Endothelial cell of umbilical vein (primary cell): ENCODE results near the gene XIAP.

Experiments used
- CTCF ChIP-seq, 2 donors: IDR thresholded peaks; 1 replicate in 1 of 2; 2 replicates in 1 of 2; pipeline ENCODE4 v1.5.1; 2011; ENCODE audit warnings: low read length in 2 of 2, mild to moderate bottlenecking in 2 of 2, moderate library complexity in 2 of 2, control low read depth in 1 of 2, inconsistent platforms in 1 of 2, low read depth in 1 of 2; ENCODE audit not compliant: insufficient read depth in 1 of 2; ENCODE audit errors: extremely low read depth in 1 of 2
- EZH2 ChIP-seq: IDR thresholded peaks from 2 replicates; pipeline ENCODE4 v1.6.1; 2012; ENCODE audit warnings: borderline replicate concordance, low read depth, mild to moderate bottlenecking, moderate library complexity, low read length, inconsistent platforms; ENCODE audit not compliant: severe bottlenecking
- FOS ChIP-seq: IDR thresholded peaks from 2 replicates; pipeline ENCODE4 v1.6.1; 2011; ENCODE audit warnings: mild to moderate bottlenecking, low read length, moderate library complexity, borderline replicate concordance; ENCODE audit not compliant: insufficient read depth
- GATA2 ChIP-seq: IDR thresholded peaks from 2 replicates; pipeline ENCODE4 v1.7.0; 2011; ENCODE audit warnings: low read depth, mild to moderate bottlenecking, moderate library complexity, mixed read lengths, low read length; ENCODE audit not compliant: insufficient read length, insufficient read depth
- JUN ChIP-seq: IDR thresholded peaks from 2 replicates; pipeline ENCODE4 v1.6.1; 2011; ENCODE audit warnings: borderline replicate concordance, low read depth; ENCODE audit not compliant: insufficient read length, insufficient read depth
- MYC ChIP-seq: IDR thresholded peaks from one replicate; pipeline ENCODE4 v1.6.1; 2011; ENCODE audit warnings: mild to moderate bottlenecking, low read depth, low read length
- POLR2A ChIP-seq: IDR thresholded peaks from 2 replicates; pipeline ENCODE4 v1.6.1; 2012; ENCODE audit warnings: low read depth, mild to moderate bottlenecking, control low read depth, low read length
- POLR2AphosphoS5 ChIP-seq: IDR thresholded peaks from 2 replicates; pipeline ENCODE4 v1.6.1; 2012; ENCODE audit warnings: low read depth, mild to moderate bottlenecking, control low read depth, low read length, moderate library complexity; ENCODE audit not compliant: insufficient read depth
- TF ChIP-seq, protein P1 (sequence below): IDR thresholded peaks from 2 replicates; pipeline ENCODE4 v1.6.1; 2011; ENCODE audit not compliant: insufficient read depth, insufficient read length

DNA sequence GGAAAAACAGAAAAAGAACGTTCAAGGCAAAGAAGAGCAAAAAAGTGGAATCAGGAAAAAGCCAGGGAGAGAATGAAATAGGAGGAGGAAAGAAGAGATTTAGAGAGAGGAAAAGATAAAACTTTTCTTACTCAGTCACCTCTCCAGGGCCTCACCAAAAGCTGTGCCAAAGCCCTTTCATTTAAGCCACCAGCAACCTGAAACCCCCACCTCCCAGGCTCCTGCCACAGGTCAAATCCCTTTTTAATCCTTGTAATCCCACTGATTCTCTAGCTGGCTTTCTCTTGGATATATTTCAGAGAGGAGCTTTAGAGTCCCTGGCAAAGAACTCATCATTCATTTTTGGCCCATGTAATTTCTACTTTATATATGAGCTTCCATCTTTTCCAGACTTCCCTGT, 25.7 kb upstream of the XIAP start:
- no peak for TF ChIP-seq JUN
- no peak for TF ChIP-seq POLR2A
- TF ChIP-seq CTCF (IDR thresholded peaks at IDR 0.05; ENCODE audit: extremely low read depth in 1 of 2, insufficient read depth in 1 of 2, low read depth in 1 of 2, low read length in 2 of 2): no peak
- no peak for TF ChIP-seq EZH2
- no peak for TF ChIP-seq MYC
- TF ChIP-seq, protein P1, sequence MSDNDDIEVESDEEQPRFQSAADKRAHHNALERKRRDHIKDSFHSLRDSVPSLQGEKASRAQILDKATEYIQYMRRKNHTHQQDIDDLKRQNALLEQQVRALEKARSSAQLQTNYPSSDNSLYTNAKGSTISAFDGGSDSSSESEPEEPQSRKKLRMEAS: no peak
- TF ChIP-seq POLR2AphosphoS5: no peak
- no peak for TF ChIP-seq FOS
- TF ChIP-seq GATA2: no peak
